GM08714 (cell line): ENCODE data around the gene ZNF705A.
"Not testable (repeated sequence)": the region's sequence is repeated elsewhere in the genome, so short reads cannot be mapped to it uniquely, and the experiment has no call there.

Experiments used
- H3K4me3 ChIP-seq: fragments of 200-500 bp; sonication (Bioruptor generic); 2 replicates; pipeline ENCODE4 v1.5.1; 2014; ENCODE audit warnings: mild to moderate bottlenecking, low read length, inconsistent platforms
- ZNF274 ChIP-seq: IDR thresholded peaks from 2 replicates; pipeline ENCODE4 v1.6.1; 2012; ENCODE audit warnings: mild to moderate bottlenecking, low read depth, low read length

Gene ZNF705A

DNA sequence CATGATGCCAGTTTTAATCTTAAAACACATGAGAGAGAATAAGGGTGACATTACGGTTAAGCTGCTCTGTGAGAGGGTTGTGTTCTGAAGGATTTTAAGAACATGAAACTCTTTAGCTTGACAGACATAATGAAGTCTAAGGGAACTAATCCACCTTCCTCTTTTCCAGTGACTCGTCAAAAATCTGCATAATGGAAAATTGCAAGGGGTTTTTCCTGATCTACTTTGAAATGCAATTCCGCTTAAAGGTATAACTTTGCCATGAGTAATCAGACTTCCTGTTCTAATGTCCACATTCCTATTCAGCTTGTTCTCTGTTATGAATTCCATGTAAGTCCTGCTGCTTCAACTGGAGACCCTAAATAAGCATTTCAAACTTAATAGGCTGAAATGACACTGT, at the start of gene ZNF705A:
ZNF705A (plus strand) TSS at position 171 of the 400 bp plus-strand sequence. CDS start 15,611 bp downstream, outside the sequence.
- no peak for TF ChIP-seq ZNF274
- no peak within 1 kb of the TSS for H3K4me3 ChIP-seq

GRCh38 chr12:8108808-8109398, 47.9 kb upstream of the ZNF705A start:
- TF ChIP-seq ZNF274: no peak
- H3K4me3 ChIP-seq: no peak overlapping the region

- H3K4me3 ChIP-seq: not testable (repeated sequence)
Observed at GRCh38 chr12:8113117-8113516, 43.7 kb upstream of the ZNF705A start.

DNA sequence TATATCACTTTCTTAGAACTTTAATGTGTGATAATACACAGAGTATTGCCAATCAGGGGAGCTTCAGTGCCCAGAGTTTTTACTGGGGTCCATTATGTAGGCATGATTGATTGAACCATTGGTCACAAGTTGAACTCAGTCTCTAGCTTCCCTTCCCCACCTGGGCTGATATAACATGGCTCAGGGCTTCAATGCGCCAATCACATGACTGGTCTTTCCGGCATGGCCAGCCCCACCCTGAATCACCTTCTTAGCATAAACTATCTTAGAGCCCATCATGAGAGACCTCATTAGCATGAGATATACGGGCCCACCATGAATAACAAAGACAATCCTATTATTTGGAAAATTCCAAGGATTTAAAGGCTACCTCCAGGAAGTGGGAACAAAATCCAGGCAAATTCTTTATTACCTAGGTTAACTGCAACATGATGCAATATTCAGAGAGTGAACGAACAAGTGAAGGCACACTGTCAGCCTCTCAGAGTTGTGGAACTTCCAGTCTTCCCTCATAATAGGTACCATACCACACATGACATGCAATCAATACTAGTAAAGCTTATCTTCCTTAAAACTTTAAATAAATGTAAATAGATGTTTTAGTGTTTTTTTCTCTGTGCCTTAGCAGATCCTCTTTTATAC, 36.6 kb upstream of the ZNF705A start:
- no peak overlapping the region for H3K4me3 ChIP-seq
- TF ChIP-seq ZNF274: no peak

GRCh38 chr12:8123124-8123912, 33.5 kb upstream of the ZNF705A start, which contains the start of gene CLEC4A:
Gene CLEC4A (plus strand): TSS chr12:8123617. CDS start chr12:8123879, 262 bp downstream.
- TF ChIP-seq ZNF274: no peak
- no peak within 1 kb of the TSS for H3K4me3 ChIP-seq

DNA sequence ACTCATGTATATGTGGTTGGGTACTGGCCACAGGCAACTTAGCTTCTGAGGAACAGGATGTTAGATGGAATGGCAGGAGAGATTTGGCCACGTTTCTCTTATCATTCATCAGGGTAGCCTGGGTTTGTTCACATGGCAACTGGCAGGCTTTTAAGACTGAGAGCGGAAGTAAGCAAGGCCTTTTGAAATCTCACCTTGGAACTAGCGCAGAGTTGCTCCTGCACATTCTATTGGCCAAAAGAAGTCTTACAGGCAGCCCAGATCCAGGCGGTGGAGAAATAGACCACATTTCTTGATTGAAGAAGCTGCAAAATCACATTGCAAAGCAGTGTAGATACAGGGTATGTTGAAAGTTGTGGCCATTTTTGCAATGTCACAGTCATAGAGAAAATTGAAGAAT, 29.7 kb upstream of the ZNF705A start:
- TF ChIP-seq ZNF274: no peak
- no peak overlapping the region for H3K4me3 ChIP-seq

- H3K4me3 ChIP-seq: not testable (repeated sequence)
Observed at GRCh38 chr12:8133636-8134397, 23.0 kb upstream of the ZNF705A start.

DNA sequence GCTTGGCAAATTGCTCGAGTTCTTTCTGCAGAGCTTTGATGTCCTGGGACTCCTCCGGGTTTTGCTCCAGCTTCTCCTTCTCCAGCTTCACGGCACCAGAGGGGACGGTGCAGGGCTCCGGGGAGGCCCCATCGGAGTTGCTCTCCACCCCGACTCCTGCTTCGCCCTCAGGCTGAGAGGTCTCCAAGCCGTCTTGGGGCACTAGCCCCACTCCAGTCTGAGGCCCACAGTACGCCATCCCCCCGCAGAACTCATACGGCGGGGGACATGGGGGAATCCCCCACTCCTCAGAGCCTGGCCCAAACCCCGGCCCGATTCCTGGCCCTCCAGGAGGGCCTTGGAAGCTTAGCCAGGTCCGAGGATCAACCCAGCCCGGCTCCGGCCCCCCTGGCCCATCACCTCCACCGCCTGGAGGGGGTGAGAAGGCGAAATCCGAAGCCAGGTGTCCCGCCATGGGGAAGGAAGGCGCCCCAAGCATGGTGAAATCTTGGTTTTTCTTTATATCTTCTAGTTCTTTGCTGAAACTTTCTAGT, 22.4 kb upstream of the ZNF705A start:
- H3K4me3 ChIP-seq: not testable (repeated sequence)

- H3K4me3 ChIP-seq: not testable (repeated sequence)
Observed at GRCh38 chr12:8141647-8142046, 15.2 kb upstream of the ZNF705A start.

- TF ChIP-seq ZNF274: no peak
- no peak overlapping the region for H3K4me3 ChIP-seq
Observed at GRCh38 chr12:8143261-8143660, 13.6 kb upstream of the ZNF705A start.

GRCh38 chr12:8145754-8146441, 10.9 kb upstream of the ZNF705A start:
- no peak overlapping the region for H3K4me3 ChIP-seq
- TF ChIP-seq ZNF274: no peak

DNA sequence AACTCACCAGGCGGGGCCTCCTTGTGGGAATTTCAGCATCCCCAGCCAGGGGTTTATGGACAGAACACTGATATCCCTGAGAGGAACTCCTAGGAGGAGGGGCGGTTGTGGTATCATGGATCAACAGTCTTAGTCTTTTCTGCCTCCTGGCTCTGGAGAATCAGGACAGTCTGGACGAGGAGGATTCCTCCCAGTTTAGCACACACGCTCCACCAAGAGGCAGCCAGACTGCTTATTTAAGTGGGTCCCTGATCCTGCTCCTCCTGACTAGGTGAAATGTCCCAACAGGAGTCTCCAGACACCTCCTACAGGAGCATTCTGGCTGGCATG, 10.4 kb upstream of the ZNF705A start:
- no peak overlapping the region for H3K4me3 ChIP-seq
- TF ChIP-seq ZNF274: no peak

DNA sequence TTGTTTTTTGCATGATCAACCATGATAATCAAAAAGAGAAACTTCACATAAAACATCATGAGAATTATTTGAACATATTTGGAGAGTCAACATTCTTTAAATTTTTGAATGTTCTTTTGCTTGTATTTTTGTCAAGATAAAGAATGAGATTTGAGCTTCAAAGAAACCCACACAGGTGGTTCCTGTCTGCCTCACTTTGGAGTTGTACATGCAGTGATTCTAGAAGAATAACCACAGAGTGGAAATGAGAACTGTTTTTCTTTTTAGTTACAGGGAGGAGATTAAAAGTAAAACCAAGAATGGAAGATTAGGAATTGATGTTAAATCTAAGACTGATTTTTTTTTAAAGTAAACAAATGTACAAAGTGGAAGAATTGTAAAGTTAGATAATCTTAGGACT, 2.3 kb upstream of the ZNF705A start:
- TF ChIP-seq ZNF274: no peak
- no peak overlapping the region for H3K4me3 ChIP-seq

- TF ChIP-seq ZNF274: no peak
Observed at GRCh38 chr12:8156416-8156815, 399 bp upstream of the ZNF705A start.

More at GRCh38 chr12:8156416-8156815, 399 bp upstream of the ZNF705A start:
- no peak overlapping the region for H3K4me3 ChIP-seq
